MM.1S (cell line): ENCODE data around the gene CDC42.

Experiments
- DNase-seq: peaks from one replicate; pipeline ENCODE4 v3.0.0-alpha.2; 2015
- H2AFZ ChIP-seq: fragments of 300-600 bp; sonication (generic); 2 replicates; pipeline ENCODE4 v1.6.0; 2016; ENCODE audit warnings: antibody characterized with exemption, low read length
- H3F3A ChIP-seq: fragments of 300-600 bp; sonication (generic); 2 replicates; pipeline ENCODE4 v1.6.1; 2016; ENCODE audit warnings: mild to moderate bottlenecking, antibody characterized with exemption, low read length, moderate library complexity, mixed read lengths; ENCODE audit not compliant: insufficient read depth
- H3K27ac ChIP-seq: fragments of 300-600 bp; sonication (generic); 2 replicates; pipeline ENCODE4 v1.5.1; 2016; ENCODE audit warnings: mild to moderate bottlenecking, low read length
- H3K27me3 ChIP-seq: fragments of 300-600 bp; sonication (generic); replicated peaks from 2 replicates; pipeline ENCODE4 v1.6.0; 2016; ENCODE audit warnings: low read length; ENCODE audit not compliant: insufficient read depth
- H3K36me3 ChIP-seq: fragments of 300-600 bp; sonication (generic); replicated peaks from 2 replicates; pipeline ENCODE4 v1.6.1; 2016; ENCODE audit warnings: mild to moderate bottlenecking, low read length, mixed read lengths; ENCODE audit not compliant: insufficient read depth
- H3K4me1 ChIP-seq: fragments of 300-600 bp; sonication (generic); 2 replicates; pipeline ENCODE4 v1.6.1; 2016; ENCODE audit warnings: low read length, mixed read lengths
- H3K4me2 ChIP-seq: fragments of 300-600 bp; sonication (generic); 2 replicates; pipeline ENCODE4 v1.6.0; 2016; ENCODE audit warnings: low read depth, low read length
- H3K4me3 ChIP-seq: fragments of 300-600 bp; sonication (generic); 2 replicates; pipeline ENCODE4 v1.5.1; 2016; ENCODE audit warnings: low read length, mixed read lengths
- H3K79me2 ChIP-seq: fragments of 300-600 bp; sonication (generic); 2 replicates; pipeline ENCODE4 v1.6.1; 2016; ENCODE audit warnings: mixed run types, low read length, mixed read lengths
- H3K9ac ChIP-seq: fragments of 300-600 bp; sonication (generic); 2 replicates; pipeline ENCODE4 v1.6.1; 2016; ENCODE audit warnings: low read length, mixed read lengths
- H3K9me2 ChIP-seq: fragments of 300-600 bp; sonication (generic); replicated peaks from 2 replicates; pipeline ENCODE4 v1.6.1; 2016; ENCODE audit warnings: mild to moderate bottlenecking, low read length, mixed read lengths; ENCODE audit not compliant: insufficient read depth
- H3K9me3 ChIP-seq: fragments of 300-600 bp; sonication (generic); replicated peaks from 2 replicates; pipeline ENCODE4 v1.6.1; 2016; ENCODE audit warnings: mild to moderate bottlenecking, low read length, mixed read lengths; ENCODE audit not compliant: insufficient read depth
- H4K20me1 ChIP-seq: fragments of 300-600 bp; sonication (generic); 2 replicates; pipeline ENCODE4 v1.6.1; 2016; ENCODE audit warnings: mild to moderate bottlenecking, low read length, moderate library complexity, mixed read lengths; ENCODE audit not compliant: insufficient read depth
- EZH2 ChIP-seq: fragments of 300-600 bp; sonication (generic); optimal IDR thresholded peaks from 2 replicates; pipeline ENCODE3; 2017; ENCODE audit warnings: low read depth, mild to moderate bottlenecking, antibody characterized with exemption, low read length, mixed read lengths
- EZH2phosphoT487 ChIP-seq: fragments of 300-600 bp; sonication (generic); IDR thresholded peaks from 2 replicates; pipeline ENCODE4 v1.6.1; 2018; ENCODE audit warnings: antibody characterized with exemption, low read length
- TF ChIP-seq, protein P1 (sequence below): fragments of 300-600 bp; sonication (generic); IDR thresholded peaks from 2 replicates; pipeline ENCODE4 v1.5.1; 2016; ENCODE audit warnings: antibody characterized with exemption, low read length, mixed read lengths

Gene CDC42

DNA sequence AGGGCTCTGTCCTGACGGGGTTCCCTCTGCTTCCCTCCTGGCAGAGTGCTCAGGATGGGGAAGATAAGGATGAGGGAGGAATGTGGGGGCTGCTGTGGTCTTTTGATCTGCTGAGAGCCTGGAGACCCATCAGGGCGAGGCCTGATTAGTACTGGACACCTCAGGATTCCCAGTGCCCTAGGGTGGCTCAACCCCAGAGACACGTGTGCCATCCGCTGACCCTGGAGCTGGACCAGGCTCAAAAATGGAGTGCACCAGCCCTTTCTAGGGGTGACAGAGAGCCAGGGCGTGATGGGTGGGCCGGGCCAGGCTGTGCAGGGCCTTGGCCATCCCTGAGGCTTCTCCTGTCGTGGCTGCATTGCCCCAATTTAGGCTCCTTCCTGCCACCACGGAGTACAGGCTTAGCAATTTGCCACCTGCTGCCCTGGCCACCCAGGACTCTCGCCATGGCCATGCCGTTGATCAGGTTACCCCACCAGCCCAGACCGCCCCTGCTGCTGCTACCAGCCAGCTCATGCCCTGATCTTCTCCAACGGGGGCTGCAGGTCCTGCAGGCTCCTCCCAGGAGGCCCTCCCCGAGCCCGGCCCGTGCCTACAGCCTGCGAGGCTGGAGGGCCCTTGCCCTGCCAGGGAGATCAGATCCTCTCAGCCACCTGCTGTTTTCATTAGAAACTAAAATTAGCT lies 80.9 kb downstream of the CDC42 start:
- H2AFZ ChIP-seq, result no peak overlapping the region
- no peaks in the 10 kb centered on the region for H3K4me1 ChIP-seq
- H3K9me3 ChIP-seq, result no peaks in the 10 kb centered on the region
- H3K9ac ChIP-seq, result no peak overlapping the region
- no peak for DNase-seq
- H3K79me2 ChIP-seq, result no peaks in the 10 kb centered on the region
- no peak overlapping the region for H3K4me2 ChIP-seq
- H3K36me3 ChIP-seq, result no peaks in the 10 kb centered on the region
- H3F3A ChIP-seq, result no peaks in the 10 kb centered on the region
- no peaks in the 10 kb centered on the region for H3K9me2 ChIP-seq
- H3K27ac ChIP-seq, result no peak overlapping the region
- H4K20me1 ChIP-seq, result no peaks in the 10 kb centered on the region
- TF ChIP-seq EZH2 (no peak), EZH2phosphoT487 (no peak)
- TF ChIP-seq, protein P1, sequence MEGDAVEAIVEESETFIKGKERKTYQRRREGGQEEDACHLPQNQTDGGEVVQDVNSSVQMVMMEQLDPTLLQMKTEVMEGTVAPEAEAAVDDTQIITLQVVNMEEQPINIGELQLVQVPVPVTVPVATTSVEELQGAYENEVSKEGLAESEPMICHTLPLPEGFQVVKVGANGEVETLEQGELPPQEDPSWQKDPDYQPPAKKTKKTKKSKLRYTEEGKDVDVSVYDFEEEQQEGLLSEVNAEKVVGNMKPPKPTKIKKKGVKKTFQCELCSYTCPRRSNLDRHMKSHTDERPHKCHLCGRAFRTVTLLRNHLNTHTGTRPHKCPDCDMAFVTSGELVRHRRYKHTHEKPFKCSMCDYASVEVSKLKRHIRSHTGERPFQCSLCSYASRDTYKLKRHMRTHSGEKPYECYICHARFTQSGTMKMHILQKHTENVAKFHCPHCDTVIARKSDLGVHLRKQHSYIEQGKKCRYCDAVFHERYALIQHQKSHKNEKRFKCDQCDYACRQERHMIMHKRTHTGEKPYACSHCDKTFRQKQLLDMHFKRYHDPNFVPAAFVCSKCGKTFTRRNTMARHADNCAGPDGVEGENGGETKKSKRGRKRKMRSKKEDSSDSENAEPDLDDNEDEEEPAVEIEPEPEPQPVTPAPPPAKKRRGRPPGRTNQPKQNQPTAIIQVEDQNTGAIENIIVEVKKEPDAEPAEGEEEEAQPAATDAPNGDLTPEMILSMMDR, result no peak
- peaks cover 15% of the 10 kb centered on the region for H3K27me3 ChIP-seq
- H3K4me3 ChIP-seq, result no peak overlapping the region

DNA sequence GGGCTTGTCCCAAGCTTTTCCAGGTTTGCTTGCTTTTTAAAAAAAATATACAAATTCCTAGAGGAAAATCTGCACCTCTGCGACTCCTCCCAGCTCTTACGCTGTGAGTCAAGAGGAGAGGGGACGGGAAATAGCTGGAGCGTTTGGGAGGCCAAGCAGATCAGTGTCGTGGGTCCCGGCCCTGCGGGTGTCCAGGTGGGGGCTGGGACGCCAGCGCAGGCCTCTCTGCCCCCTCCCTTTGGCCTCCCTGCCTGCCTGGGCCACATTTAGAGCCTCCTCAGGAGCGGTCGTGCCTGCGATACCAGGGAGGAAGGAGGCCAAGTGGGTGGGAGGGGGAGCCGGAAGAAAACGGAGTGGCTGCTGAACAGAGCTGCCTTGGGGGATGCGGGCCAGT lies 81.4 kb downstream of the CDC42 start:
- Histone ChIP-seq H3K27me3 (peaks cover 15% of the 10 kb centered on the region), H3K4me2 (no peak overlapping the region), H2AFZ (no peak overlapping the region), H3K4me1 (no peaks in the 10 kb centered on the region), H3F3A (no peaks in the 10 kb centered on the region), H4K20me1 (no peaks in the 10 kb centered on the region), H3K9ac (no peak overlapping the region), H3K9me3 (no peaks in the 10 kb centered on the region), H3K9me2 (no peaks in the 10 kb centered on the region), H3K79me2 (no peaks in the 10 kb centered on the region), H3K4me3 (no peak overlapping the region), H3K27ac (no peak overlapping the region), H3K36me3 (no peaks in the 10 kb centered on the region)
- no peak for DNase-seq
- TF ChIP-seq EZH2 (no peak), EZH2phosphoT487 (no peak)
- TF ChIP-seq, protein P1, result no peak

- no peak for DNase-seq
- Histone ChIP-seq H2AFZ (no peak overlapping the region), H3K4me3 (no peak overlapping the region), H3K27me3 (peaks cover 46% of the 10 kb centered on the region), H3K4me2 (no peak overlapping the region), H3K79me2 (no peaks in the 10 kb centered on the region), H3K9me2 (no peaks in the 10 kb centered on the region), H3K9me3 (no peaks in the 10 kb centered on the region), H3F3A (no peaks in the 10 kb centered on the region), H3K4me1 (no peaks in the 10 kb centered on the region), H3K27ac (no peak overlapping the region), H3K36me3 (no peaks in the 10 kb centered on the region), H4K20me1 (no peaks in the 10 kb centered on the region), H3K9ac (no peak overlapping the region)
- TF ChIP-seq EZH2phosphoT487, result no peak
- TF ChIP-seq, protein P1, result no peak
- no peak for TF ChIP-seq EZH2
These were observed 84.7 kb downstream of the CDC42 start for GRCh38 chr1:22137004-22137720.
